CD4-positive, alpha-beta T cell treated with Interleukin-4 for 4 hours (primary cell): ENCODE measurements around the gene UTS2B.

Experiments
- DNase-seq: peaks from one replicate; pipeline ENCODE4 v3.0.0-alpha.2; 2020

The UTS2B gene

GRCh38 chr3:191235331-191236314, 94.7 kb downstream of the UTS2B start:
- no peak for DNase-seq

DNA sequence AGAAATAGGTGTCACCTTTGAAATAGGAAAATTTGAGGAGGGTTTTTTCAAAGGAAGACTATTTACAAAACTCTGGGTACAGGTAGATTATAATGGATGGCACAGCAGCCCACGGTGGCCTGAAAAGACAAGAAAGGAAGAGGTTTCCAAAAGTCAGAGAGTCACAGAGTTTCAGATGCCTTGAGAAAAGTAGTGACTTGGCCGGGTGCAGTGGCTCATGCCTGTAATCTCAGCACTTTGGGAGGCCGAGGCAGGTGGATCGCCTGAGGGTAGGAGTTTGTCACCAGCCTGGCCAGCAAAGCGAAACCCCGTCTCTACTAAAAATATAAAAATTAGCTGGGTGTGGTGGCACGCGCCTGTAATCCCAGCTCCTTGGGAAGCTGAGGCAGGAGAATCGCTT, 96.1 kb downstream of the UTS2B start:
- no peak for DNase-seq

GRCh38 chr3:191227541-191227940, 102.8 kb downstream of the UTS2B start:
- DNase-seq: no peak

DNA sequence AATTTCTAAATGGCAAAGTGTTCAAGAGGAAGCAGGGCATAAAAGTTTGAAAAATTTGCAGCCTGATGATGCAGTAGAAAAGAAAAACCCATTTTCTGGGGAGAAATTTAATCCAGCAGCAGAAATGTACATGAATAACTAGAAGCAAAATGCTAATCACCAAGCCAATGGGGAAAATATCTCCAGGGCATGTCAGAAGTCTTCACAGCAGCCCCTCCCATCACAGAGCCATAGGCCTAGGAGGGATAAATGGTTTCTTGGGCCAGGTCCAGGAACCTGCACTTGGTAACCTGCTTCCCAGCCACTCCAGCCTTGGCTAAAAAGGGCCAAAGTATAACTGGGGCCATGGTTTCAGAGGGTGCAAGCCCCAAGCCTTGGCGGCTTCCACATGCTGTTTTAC, 108.7 kb downstream of the UTS2B start:
- DNase-seq: no peak

DNA sequence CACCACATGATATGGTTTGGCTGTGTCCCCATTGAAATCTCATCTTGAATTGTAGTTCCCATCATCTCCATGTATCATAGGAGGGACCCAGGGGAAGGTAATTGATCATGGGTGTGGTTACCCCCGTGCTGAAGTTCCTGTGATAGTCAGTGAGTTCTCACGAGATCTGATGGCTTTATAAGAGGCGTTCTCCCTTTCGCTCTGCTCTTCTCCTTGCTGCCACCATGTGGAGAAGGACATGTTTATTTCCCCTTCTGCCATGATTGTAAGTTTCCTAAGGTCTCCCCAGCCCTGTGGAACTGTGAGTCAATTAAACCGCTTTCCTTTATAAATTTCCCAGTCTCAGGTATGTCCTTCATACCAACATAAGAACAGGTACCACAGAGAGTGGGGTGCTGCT, 109.4 kb downstream of the UTS2B start:
- no peak for DNase-seq

- no peak for DNase-seq
Observed at GRCh38 chr3:191217301-191217700, 113.0 kb downstream of the UTS2B start.
